Panc1 (cell line): Measurements from ENCODE around the gene MCM3AP.
A peak's percentile ranks its signal among the peaks of the same experiment; 100 is the strongest.

Experiments
- TCF7L2 ChIP-seq: IDR thresholded peaks from 2 replicates; pipeline ENCODE4 v1.6.1; 2011; ENCODE audit warnings: mild to moderate bottlenecking, low read depth, low read length, inconsistent platforms
- TF ChIP-seq, protein P1 (sequence below): fragments of 450-650 bp; IDR thresholded peaks from 2 replicates; pipeline ENCODE4 v1.5.1; 2017; ENCODE audit warnings: mild to moderate bottlenecking
- TF ChIP-seq, protein P2 (sequence below), 2 experiments: IDR thresholded peaks; 2 replicates each; pipeline ENCODE4 v1.6.1; 2011 to 2012; ENCODE audit warnings: low read depth in 2 of 2, control low read depth in 1 of 2, low read length in 1 of 2, mild to moderate bottlenecking in 1 of 2, moderate library complexity in 1 of 2; ENCODE audit not compliant: insufficient read depth in 1 of 2

DNA sequence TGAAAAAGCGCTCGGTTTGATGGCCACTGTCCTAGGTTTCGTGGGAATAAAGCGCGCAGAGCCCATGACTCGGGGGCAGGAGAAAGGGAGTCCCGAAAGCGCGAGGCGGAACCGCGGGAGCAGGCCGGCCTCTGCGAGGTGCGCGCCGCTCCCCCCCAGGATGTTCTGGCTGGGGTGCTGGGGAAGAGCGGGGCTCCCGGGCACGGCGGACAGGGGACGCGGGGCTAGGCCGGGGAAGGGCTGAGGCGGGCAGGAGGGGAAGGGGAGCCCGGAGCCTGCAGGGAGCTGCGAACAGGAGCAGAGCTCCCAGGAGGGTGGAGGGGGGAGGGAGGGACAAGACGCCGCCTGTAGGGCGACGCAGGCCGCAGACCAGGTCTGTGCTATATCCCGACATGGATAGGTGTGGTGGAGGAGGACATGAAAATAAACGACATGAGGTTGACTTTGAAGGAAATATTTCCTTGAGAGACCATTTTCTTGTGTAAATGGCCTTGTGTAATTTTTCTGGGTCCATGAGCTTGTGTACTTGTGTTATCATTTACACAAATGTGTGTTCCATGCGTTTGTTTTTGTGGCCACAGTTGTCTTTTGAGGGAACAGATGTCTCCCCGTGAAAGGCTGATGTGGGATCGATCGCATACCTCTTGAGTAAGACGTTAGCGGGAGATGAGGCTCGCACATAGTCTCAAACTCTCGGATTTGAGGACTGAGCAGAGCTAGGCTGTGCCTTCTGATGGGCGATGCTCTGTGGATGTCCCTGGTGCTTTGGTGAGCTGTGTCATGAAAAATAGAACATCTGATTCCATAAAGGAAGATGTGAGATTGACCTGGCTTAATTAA lies 39.9 kb upstream of the MCM3AP start:
- TF ChIP-seq, protein P1, sequence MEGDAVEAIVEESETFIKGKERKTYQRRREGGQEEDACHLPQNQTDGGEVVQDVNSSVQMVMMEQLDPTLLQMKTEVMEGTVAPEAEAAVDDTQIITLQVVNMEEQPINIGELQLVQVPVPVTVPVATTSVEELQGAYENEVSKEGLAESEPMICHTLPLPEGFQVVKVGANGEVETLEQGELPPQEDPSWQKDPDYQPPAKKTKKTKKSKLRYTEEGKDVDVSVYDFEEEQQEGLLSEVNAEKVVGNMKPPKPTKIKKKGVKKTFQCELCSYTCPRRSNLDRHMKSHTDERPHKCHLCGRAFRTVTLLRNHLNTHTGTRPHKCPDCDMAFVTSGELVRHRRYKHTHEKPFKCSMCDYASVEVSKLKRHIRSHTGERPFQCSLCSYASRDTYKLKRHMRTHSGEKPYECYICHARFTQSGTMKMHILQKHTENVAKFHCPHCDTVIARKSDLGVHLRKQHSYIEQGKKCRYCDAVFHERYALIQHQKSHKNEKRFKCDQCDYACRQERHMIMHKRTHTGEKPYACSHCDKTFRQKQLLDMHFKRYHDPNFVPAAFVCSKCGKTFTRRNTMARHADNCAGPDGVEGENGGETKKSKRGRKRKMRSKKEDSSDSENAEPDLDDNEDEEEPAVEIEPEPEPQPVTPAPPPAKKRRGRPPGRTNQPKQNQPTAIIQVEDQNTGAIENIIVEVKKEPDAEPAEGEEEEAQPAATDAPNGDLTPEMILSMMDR: peak; percentile 8; the same call in 1 of the 2 replicates
- TF ChIP-seq TCF7L2: no peak
- TF ChIP-seq, protein P2, sequence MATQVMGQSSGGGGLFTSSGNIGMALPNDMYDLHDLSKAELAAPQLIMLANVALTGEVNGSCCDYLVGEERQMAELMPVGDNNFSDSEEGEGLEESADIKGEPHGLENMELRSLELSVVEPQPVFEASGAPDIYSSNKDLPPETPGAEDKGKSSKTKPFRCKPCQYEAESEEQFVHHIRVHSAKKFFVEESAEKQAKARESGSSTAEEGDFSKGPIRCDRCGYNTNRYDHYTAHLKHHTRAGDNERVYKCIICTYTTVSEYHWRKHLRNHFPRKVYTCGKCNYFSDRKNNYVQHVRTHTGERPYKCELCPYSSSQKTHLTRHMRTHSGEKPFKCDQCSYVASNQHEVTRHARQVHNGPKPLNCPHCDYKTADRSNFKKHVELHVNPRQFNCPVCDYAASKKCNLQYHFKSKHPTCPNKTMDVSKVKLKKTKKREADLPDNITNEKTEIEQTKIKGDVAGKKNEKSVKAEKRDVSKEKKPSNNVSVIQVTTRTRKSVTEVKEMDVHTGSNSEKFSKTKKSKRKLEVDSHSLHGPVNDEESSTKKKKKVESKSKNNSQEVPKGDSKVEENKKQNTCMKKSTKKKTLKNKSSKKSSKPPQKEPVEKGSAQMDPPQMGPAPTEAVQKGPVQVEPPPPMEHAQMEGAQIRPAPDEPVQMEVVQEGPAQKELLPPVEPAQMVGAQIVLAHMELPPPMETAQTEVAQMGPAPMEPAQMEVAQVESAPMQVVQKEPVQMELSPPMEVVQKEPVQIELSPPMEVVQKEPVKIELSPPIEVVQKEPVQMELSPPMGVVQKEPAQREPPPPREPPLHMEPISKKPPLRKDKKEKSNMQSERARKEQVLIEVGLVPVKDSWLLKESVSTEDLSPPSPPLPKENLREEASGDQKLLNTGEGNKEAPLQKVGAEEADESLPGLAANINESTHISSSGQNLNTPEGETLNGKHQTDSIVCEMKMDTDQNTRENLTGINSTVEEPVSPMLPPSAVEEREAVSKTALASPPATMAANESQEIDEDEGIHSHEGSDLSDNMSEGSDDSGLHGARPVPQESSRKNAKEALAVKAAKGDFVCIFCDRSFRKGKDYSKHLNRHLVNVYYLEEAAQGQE (IDR thresholded peaks at IDR 0.05; ENCODE audit: insufficient read depth in 1 of 2, low read depth in 2 of 2, low read length in 1 of 2): no peak
